A549 (cell line): ENCODE measurements around the gene ENPP3.

Experiments used
- BHLHE40 ChIP-seq: IDR thresholded peaks from 2 replicates; pipeline ENCODE4 v1.6.1; 2012; ENCODE audit warnings: low read depth, low read length, inconsistent platforms
- GATA3 ChIP-seq: IDR thresholded peaks from 2 replicates; pipeline ENCODE4 v1.6.1; 2012; ENCODE audit warnings: borderline replicate concordance
- RAD21 ChIP-seq, 2 experiments: fragments of >200 bp in 1 of 2; sonication (Bioruptor Twin) in 1 of 2; formaldehyde crosslinking in 1 of 2; IDR thresholded peaks in 1 of 2; conservative IDR thresholded peaks in 1 of 2; 2 replicates in 1 of 2; 3 replicates in 1 of 2; pipeline ENCODE4 v1.6.1; 2012 to 2018; ENCODE audit warnings: inconsistent platforms in 1 of 2

DNA sequence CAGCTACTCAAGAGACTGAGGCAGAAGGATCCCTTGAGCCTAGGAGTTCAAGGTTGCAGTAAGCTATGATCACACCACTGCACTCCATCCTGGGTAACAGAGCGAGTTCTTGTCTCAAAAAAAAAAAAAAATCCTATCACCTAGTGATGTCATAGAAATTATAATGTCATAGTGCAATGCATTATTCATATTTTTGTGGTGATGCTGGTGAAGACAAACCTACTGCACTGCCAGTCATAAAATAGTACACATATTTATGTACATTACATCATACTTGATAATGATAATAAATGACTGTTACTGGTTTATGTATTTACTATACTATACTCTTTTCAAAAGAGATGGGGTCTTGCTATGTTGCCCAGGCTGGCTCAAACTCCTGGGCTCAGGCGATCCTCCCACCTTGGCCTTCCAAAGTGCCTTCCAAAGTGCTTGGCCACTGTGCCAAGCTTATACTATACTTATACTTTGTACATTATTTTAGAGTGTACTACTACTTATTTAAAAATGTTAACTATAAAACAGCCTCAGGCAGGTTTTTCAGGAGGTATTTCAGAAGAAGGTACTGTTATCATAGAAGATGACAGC, 26.6 kb downstream of the ENPP3 start:
- TF ChIP-seq BHLHE40 (no peak), RAD21 (conservative IDR thresholded peaks at IDR 0.05 in 1 of 2, IDR thresholded peaks at IDR 0.05 in 1 of 2) (no peak), GATA3 (no peak)
